ENCODE measurements around the gene TMC8.

DNA sequence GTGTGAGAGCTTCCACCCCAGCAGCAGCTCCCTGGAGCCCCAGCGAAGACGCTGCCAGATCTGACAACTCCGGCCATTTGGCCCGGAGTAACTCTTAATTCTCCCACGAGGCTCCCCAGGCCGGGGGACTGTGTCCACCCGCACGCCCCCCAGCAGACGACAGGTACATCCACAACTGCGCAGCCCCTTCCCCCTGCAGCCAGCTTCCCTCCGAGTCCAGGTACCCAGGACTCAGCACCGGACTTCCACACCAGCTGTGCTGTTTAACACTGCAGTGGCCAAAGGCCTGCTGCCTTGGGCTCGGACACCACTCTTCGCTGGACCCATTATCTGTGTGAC, 45.0 kb downstream of the TMC8 start:
- no peak for TF ChIP-seq GATA3 (IDR thresholded peaks at IDR 0.05; ENCODE audit: low read depth, low read length)
- no peak for TF ChIP-seq GATA2 (IDR thresholded peaks at IDR 0.05; ENCODE audit: low read depth, low read length)
